HG03460 (cell line): Measurements from ENCODE around the gene LRP11.
"Not testable (repeated sequence)": the region's sequence is repeated elsewhere in the genome, so short reads cannot be mapped to it uniquely, and the experiment has no call there.

Experiments
- ATAC-seq: cut with Tn5 transposase; IDR thresholded peaks from one replicate; pipeline ENCODE4 v1.9.1; 2021; ENCODE audit not compliant: unreplicated experiment

LRP11 gene

GRCh38 chr6:149898966-149899365, 34.8 kb upstream of the LRP11 start:
- no peak for ATAC-seq

- no peak for ATAC-seq
These were observed 33.9 kb upstream of the LRP11 start, which contains the start of gene RAET1E for GRCh38 chr6:149897855-149898744. Gene RAET1E, minus strand, starts transcription at chr6:149898113. Its CDS starts 7,212 bp downstream, at chr6:149890901.

- ATAC-seq: no peak
These were observed 33.0 kb upstream of the LRP11 start for GRCh38 chr6:149897015-149897697.

GRCh38 chr6:149896491-149896890, 32.3 kb upstream of the LRP11 start:
- no peak for ATAC-seq

GRCh38 chr6:149895833-149896271, 31.7 kb upstream of the LRP11 start:
- no peak for ATAC-seq

GRCh38 chr6:149895048-149895590, 31.0 kb upstream of the LRP11 start:
- no peak for ATAC-seq

- ATAC-seq: not testable (repeated sequence)
These were observed 27.7 kb upstream of the LRP11 start for GRCh38 chr6:149891864-149892263.

- ATAC-seq: no peak
These were observed 27.1 kb upstream of the LRP11 start for GRCh38 chr6:149891259-149891658.

- ATAC-seq: no peak
These were observed 26.5 kb upstream of the LRP11 start for GRCh38 chr6:149890629-149891045.

GRCh38 chr6:149889326-149889725, 25.2 kb upstream of the LRP11 start:
- no peak for ATAC-seq

GRCh38 chr6:149888659-149889058, 24.5 kb upstream of the LRP11 start:
- no peak for ATAC-seq

- ATAC-seq: no peak
These were observed 23.9 kb upstream of the LRP11 start for GRCh38 chr6:149888093-149888492.

- ATAC-seq: no peak
These were observed 23.2 kb upstream of the LRP11 start for GRCh38 chr6:149887343-149887742.

GRCh38 chr6:149885888-149886287, 21.7 kb upstream of the LRP11 start:
- ATAC-seq: no peak

- ATAC-seq: no peak
These were observed 20.5 kb upstream of the LRP11 start for GRCh38 chr6:149884617-149885016.

GRCh38 chr6:149884215-149884614, 20.1 kb upstream of the LRP11 start:
- no peak for ATAC-seq

GRCh38 chr6:149881860-149882259, 17.7 kb upstream of the LRP11 start:
- ATAC-seq: no peak

GRCh38 chr6:149881066-149881766, 17.1 kb upstream of the LRP11 start:
- no peak for ATAC-seq

- no peak for ATAC-seq
These were observed 13.5 kb upstream of the LRP11 start for GRCh38 chr6:149877659-149878058.

- no peak for ATAC-seq
These were observed 12.2 kb upstream of the LRP11 start for GRCh38 chr6:149876241-149876933.

- ATAC-seq: no peak
These were observed 8.1 kb upstream of the LRP11 start for GRCh38 chr6:149872233-149872632.
